Panc1 (cell line): ENCODE data around the gene JADE2. TPM values are rescaled to one million over a fixed set of nuclear protein-coding genes. Genes with fewer than 3 reads are reported as not detected.

ENCODE experiments used
- ATAC-seq: fragments of 200-7000 bp; cut with Tn5 transposase; 2 replicates; pipeline ENCODE4 v1.9.1; 2020; ENCODE audit warnings: mild to moderate bottlenecking, moderate library complexity
- BruUV-seq: library from RNA; stranded (reverse); fragments of 400-500 nt; replicated peaks from 2 replicates; lab custom pipeline; 2021; lab: Mats Ljungman, UMichigan
- CTCF ChIA-PET: fragments of 300-600 bp; sonication (Branson Sonifier 250); formaldehyde crosslinking; loops from one replicate; lab custom pipeline; 2022; ENCODE audit warnings: antibody characterized with exemption; lab: Charles Lee
- POLR2A ChIA-PET: fragments of 300-600 bp; sonication (Branson Sonifier 250); formaldehyde crosslinking; loops from one replicate; lab custom pipeline; 2022; ENCODE audit warnings: antibody characterized with exemption; lab: Charles Lee
- DNase-seq: peaks from one replicate; pipeline ENCODE4 v3.0.0-alpha.2; 2010; ENCODE audit warnings: low read depth, low spot score
- H3K27ac ChIP-seq: 2 replicates; pipeline ENCODE4 v1.5.1; 2011; ENCODE audit warnings: mild to moderate bottlenecking, low read length, inconsistent platforms
- H3K27me3 ChIP-seq: fragments of 200-500 bp; sonication (Bioruptor generic); 2 replicates; pipeline ENCODE4 v1.6.0; 2014; ENCODE audit warnings: low read length, inconsistent platforms; ENCODE audit not compliant: control insufficient read depth, insufficient read depth
- H3K36me3 ChIP-seq: fragments of 200-500 bp; sonication (Bioruptor generic); 2 replicates; pipeline ENCODE4 v1.5.1; 2014; ENCODE audit warnings: inconsistent platforms, mild to moderate bottlenecking, low read length, moderate library complexity; ENCODE audit not compliant: control insufficient read depth, insufficient read depth
- H3K4me1 ChIP-seq: 2 replicates; pipeline ENCODE4 v1.5.1; 2011; ENCODE audit warnings: inconsistent platforms, mild to moderate bottlenecking, low read length, moderate library complexity; ENCODE audit not compliant: control insufficient read depth, insufficient read depth
- H3K4me3 ChIP-seq, 2 experiments: 2 replicates each; pipeline ENCODE4 v1.5.1; 2011 to 2012; ENCODE audit warnings: low read depth in 2 of 2, low read length in 2 of 2, mild to moderate bottlenecking in 2 of 2, inconsistent platforms in 1 of 2, moderate library complexity in 1 of 2
- H3K9me3 ChIP-seq: fragments of 200-500 bp; sonication (Bioruptor generic); 2 replicates; pipeline ENCODE4 v1.5.1; 2014; ENCODE audit warnings: low read depth, mild to moderate bottlenecking, inconsistent platforms, low read length, moderate library complexity; ENCODE audit not compliant: control insufficient read depth, insufficient read depth
- POLR2AphosphoS5 ChIP-seq: IDR thresholded peaks from 2 replicates; pipeline ENCODE4 v1.6.1; 2012; ENCODE audit warnings: mild to moderate bottlenecking, low read depth, low read length, moderate library complexity
- SIN3A ChIP-seq: IDR thresholded peaks from 2 replicates; pipeline ENCODE4 v1.6.1; 2012; ENCODE audit warnings: low read depth, mild to moderate bottlenecking, low read length, moderate library complexity, borderline replicate concordance; ENCODE audit not compliant: insufficient read depth
- TCF7L2 ChIP-seq: IDR thresholded peaks from 2 replicates; pipeline ENCODE4 v1.6.1; 2011; ENCODE audit warnings: mild to moderate bottlenecking, low read depth, low read length, inconsistent platforms
- in situ Hi-C: cut with HindIII; loops from 2 replicates; pipeline ENCODE4 v1.10.0; 2016; ENCODE audit warnings: low sequenced_read_pairs, low pct_unique_long_range_greater_than_20kb
- intact Hi-C: fragments of 100-400 bp; cut with micrococcal nuclease; formaldehyde crosslinking; loops from one replicate; pipeline ENCODE4 v1.10.0; 2022; ENCODE audit not compliant: unreplicated experiment
- total RNA-seq: library from RNA; stranded (reverse); gene quantifications from one replicate; pipeline ENCODE4 v1.2.1, GENCODE V29; 2021; ENCODE audit not compliant: unreplicated experiment
- TF ChIP-seq, protein P1 (sequence below), 2 experiments: IDR thresholded peaks; 2 replicates each; pipeline ENCODE4 v1.6.1; 2011 to 2012; ENCODE audit warnings: low read depth in 2 of 2, control low read depth in 1 of 2, low read length in 1 of 2, mild to moderate bottlenecking in 1 of 2, moderate library complexity in 1 of 2; ENCODE audit not compliant: insufficient read depth in 1 of 2
- TF ChIP-seq, protein P2 (sequence below): fragments of 450-650 bp; IDR thresholded peaks from 2 replicates; pipeline ENCODE4 v1.5.1; 2017; ENCODE audit warnings: mild to moderate bottlenecking

JADE2 gene
- total RNA-seq, 1 experiment from 2014 or later: 80.0 TPM

DNA sequence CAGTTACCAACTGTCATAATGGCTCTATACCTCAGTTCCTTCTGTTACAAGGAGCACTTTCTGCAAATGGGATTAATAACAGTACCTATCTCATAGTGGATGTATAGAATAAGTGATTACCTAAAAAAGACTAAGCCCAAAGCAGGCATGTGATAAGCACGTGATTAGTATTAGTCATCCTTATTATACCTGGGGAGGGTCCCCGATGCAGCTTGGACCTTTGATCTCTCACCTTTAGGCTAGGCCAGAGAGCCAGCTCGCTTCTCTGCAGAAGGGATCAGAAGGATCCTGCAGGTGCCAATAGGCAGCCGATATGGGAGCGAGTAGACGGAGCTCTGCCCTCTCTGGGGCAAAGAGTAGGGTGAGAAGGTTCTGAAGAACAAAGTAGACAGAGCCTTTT, 4.0 kb downstream of the JADE2 start:
- ATAC-seq (no peak), DNase-seq (no peak)
- intact Hi-C loops: loop anchor here (5.0 kb wide), 1 partner anchor 157 kb away; the partner anchor contains the start of gene UBE2B
- H3K27ac ChIP-seq: peak overlapping the region; percentile 94
- CTCF ChIA-PET: no interaction called here
- no peaks in the 10 kb centered on the region; the same call in 1 of the 2 replicates for H3K36me3 ChIP-seq
- no TSS peak for BruUV-seq
- POLR2A ChIA-PET: no interaction called here
- H3K4me1 ChIP-seq: peaks cover 63% of the 10 kb centered on the region
- H3K4me3 ChIP-seq: no peak overlapping the region
- no peaks in the 10 kb centered on the region for H3K27me3 ChIP-seq
- in situ Hi-C loops: no loop called here
- TF ChIP-seq SIN3A: no peak
- TF ChIP-seq, protein P1, sequence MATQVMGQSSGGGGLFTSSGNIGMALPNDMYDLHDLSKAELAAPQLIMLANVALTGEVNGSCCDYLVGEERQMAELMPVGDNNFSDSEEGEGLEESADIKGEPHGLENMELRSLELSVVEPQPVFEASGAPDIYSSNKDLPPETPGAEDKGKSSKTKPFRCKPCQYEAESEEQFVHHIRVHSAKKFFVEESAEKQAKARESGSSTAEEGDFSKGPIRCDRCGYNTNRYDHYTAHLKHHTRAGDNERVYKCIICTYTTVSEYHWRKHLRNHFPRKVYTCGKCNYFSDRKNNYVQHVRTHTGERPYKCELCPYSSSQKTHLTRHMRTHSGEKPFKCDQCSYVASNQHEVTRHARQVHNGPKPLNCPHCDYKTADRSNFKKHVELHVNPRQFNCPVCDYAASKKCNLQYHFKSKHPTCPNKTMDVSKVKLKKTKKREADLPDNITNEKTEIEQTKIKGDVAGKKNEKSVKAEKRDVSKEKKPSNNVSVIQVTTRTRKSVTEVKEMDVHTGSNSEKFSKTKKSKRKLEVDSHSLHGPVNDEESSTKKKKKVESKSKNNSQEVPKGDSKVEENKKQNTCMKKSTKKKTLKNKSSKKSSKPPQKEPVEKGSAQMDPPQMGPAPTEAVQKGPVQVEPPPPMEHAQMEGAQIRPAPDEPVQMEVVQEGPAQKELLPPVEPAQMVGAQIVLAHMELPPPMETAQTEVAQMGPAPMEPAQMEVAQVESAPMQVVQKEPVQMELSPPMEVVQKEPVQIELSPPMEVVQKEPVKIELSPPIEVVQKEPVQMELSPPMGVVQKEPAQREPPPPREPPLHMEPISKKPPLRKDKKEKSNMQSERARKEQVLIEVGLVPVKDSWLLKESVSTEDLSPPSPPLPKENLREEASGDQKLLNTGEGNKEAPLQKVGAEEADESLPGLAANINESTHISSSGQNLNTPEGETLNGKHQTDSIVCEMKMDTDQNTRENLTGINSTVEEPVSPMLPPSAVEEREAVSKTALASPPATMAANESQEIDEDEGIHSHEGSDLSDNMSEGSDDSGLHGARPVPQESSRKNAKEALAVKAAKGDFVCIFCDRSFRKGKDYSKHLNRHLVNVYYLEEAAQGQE (IDR thresholded peaks at IDR 0.05; ENCODE audit: insufficient read depth in 1 of 2, low read depth in 2 of 2, low read length in 1 of 2): no peak
- TF ChIP-seq POLR2AphosphoS5: no peak
- TF ChIP-seq TCF7L2: no peak
- TF ChIP-seq, protein P2, sequence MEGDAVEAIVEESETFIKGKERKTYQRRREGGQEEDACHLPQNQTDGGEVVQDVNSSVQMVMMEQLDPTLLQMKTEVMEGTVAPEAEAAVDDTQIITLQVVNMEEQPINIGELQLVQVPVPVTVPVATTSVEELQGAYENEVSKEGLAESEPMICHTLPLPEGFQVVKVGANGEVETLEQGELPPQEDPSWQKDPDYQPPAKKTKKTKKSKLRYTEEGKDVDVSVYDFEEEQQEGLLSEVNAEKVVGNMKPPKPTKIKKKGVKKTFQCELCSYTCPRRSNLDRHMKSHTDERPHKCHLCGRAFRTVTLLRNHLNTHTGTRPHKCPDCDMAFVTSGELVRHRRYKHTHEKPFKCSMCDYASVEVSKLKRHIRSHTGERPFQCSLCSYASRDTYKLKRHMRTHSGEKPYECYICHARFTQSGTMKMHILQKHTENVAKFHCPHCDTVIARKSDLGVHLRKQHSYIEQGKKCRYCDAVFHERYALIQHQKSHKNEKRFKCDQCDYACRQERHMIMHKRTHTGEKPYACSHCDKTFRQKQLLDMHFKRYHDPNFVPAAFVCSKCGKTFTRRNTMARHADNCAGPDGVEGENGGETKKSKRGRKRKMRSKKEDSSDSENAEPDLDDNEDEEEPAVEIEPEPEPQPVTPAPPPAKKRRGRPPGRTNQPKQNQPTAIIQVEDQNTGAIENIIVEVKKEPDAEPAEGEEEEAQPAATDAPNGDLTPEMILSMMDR: no peak
- no peaks in the 10 kb centered on the region for H3K9me3 ChIP-seq

DNA sequence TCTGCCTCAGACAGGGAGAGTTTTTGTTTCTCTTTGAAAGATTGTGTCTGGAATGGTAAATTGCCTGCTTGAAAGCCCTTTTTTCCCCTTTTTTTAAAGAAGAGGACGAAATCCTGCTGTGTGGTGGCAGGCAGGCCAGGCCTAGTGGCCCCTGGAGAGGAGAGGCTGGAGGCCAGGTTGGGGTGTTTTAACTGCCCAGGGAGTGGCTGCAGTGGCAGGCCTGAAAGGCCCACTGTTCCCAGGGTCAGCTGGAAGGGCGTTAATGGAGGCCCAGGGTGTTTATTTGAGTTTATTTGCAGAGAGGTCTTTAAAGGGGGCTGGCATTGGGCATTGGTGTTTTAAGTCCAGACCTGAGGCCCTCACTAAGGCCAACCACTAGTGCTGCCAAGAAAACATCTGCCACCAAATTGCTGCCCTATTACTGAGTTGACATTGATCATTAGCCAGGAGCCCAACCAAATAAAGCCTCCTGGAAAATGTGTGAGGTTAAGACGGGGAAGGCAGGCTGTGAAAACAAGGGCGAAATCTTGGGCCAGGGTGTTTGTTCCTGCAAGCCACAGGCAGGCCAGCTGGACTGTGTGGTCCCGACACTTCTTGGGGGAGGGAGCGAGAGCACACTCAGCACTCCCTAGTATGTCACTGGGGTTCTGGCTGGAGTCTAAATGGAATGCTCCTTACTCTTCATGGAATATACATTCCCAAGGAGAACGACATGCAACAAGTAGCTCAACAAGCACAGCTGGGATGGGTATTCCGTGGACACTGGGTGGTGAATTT, 5.0 kb downstream of the JADE2 start:
- Histone ChIP-seq H3K27me3 (no peaks in the 10 kb centered on the region), H3K9me3 (no peaks in the 10 kb centered on the region), H3K4me3 (no peak overlapping the region), H3K27ac (peak overlapping the region; percentile 94), H3K36me3 (no peaks in the 10 kb centered on the region), H3K4me1 (peaks cover 63% of the 10 kb centered on the region)
- POLR2A ChIA-PET: no interaction called here
- ATAC-seq (no peak), DNase-seq (no peak)
- in situ Hi-C loops: no loop called here
- intact Hi-C loops: no loop called here
- TF ChIP-seq, protein P2: no peak
- no peak for TF ChIP-seq SIN3A
- no peak for TF ChIP-seq POLR2AphosphoS5
- TF ChIP-seq, protein P1 (IDR thresholded peaks at IDR 0.05; ENCODE audit: insufficient read depth in 1 of 2, low read depth in 2 of 2, low read length in 1 of 2): no peak
- no peak for TF ChIP-seq TCF7L2
- CTCF ChIA-PET: interaction anchor here (0.9 kb wide), 1 partner anchor 57 kb away, joined by 3 read pairs; no protein-coding TSS in a partner anchor
- BruUV-seq: no TSS peak
